ENCODE measurements around the gene KIF4A.

Gene KIF4A

DNA sequence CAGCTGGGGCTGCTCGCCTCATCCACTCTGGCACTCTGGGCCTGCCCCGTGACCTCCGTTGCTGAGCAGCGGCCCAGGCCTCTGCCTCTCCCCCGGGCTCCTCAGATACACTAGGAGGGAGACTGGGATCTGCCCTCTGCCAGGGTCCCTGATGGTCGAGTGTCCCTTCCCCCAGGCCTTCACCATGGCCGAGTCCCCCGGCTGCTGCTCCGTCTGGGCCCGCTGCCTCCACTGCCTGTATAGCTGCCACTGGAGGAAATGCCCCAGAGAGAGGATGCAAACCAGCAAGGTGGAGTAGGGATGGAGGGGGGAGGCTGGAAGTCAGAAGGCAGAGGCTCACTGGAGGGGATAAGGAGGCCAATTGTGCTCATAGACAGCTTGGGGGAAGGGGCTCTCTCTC lies 134.9 kb downstream of the KIF4A start:
- TF ChIP-seq, protein P1, sequence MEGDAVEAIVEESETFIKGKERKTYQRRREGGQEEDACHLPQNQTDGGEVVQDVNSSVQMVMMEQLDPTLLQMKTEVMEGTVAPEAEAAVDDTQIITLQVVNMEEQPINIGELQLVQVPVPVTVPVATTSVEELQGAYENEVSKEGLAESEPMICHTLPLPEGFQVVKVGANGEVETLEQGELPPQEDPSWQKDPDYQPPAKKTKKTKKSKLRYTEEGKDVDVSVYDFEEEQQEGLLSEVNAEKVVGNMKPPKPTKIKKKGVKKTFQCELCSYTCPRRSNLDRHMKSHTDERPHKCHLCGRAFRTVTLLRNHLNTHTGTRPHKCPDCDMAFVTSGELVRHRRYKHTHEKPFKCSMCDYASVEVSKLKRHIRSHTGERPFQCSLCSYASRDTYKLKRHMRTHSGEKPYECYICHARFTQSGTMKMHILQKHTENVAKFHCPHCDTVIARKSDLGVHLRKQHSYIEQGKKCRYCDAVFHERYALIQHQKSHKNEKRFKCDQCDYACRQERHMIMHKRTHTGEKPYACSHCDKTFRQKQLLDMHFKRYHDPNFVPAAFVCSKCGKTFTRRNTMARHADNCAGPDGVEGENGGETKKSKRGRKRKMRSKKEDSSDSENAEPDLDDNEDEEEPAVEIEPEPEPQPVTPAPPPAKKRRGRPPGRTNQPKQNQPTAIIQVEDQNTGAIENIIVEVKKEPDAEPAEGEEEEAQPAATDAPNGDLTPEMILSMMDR (IDR thresholded peaks at IDR 0.05; ENCODE audit: low read length, missing control alignments), result no peak
- H3K4me3 ChIP-seq (replicated peaks; ENCODE audit: low read depth, low read length), result no peak overlapping the region
- DNase-seq (ENCODE audit: low read depth), result no peak

- no peak overlapping the region for H3K4me3 ChIP-seq (replicated peaks; ENCODE audit: low read depth, low read length)
- TF ChIP-seq, protein P1 (IDR thresholded peaks at IDR 0.05; ENCODE audit: low read length, missing control alignments), result no peak
- no peak for DNase-seq (ENCODE audit: low read depth)
Measured at GRCh38 chrX:70426286-70427278, 136.7 kb downstream of the KIF4A start.

GRCh38 chrX:70427365-70427764 lies 137.5 kb downstream of the KIF4A start:
- TF ChIP-seq, protein P1 (IDR thresholded peaks at IDR 0.05; ENCODE audit: low read length, missing control alignments), result no peak
- DNase-seq (ENCODE audit: low read depth), result no peak
- H3K4me3 ChIP-seq (replicated peaks; ENCODE audit: low read depth, low read length), result no peak overlapping the region

DNA sequence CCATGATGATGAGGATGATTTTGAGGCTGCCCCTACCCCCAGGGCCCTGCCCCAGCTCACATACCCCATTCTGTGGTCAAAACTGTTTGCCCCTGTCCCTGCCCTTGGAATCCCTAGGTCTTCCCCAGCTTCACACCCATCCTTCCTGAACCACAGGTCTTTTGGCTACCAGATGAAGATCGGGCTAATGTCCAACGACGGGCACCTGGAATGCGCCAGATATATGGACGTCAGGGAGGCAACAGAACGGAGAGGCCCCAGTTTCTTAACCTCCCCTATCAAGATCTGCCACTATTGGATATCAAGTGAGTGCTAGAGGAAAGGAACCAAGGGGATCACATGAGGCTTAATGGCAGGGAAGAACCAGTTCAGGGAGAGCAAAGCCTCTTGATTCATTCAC lies 139.9 kb downstream of the KIF4A start:
- TF ChIP-seq, protein P1 (IDR thresholded peaks at IDR 0.05; ENCODE audit: low read length, missing control alignments), result no peak
- DNase-seq (ENCODE audit: low read depth), result no peak
- no peak overlapping the region for H3K4me3 ChIP-seq (replicated peaks; ENCODE audit: low read depth, low read length)

- DNase-seq (ENCODE audit: low read depth), result no peak
- H3K4me3 ChIP-seq (replicated peaks; ENCODE audit: low read depth, low read length), result peak overlapping the region; percentile 77
- TF ChIP-seq, protein P1 (IDR thresholded peaks at IDR 0.05; ENCODE audit: low read length, missing control alignments), result no peak
Measured at GRCh38 chrX:70432936-70433847, 143.3 kb downstream of the KIF4A start.

- TF ChIP-seq, protein P1 (IDR thresholded peaks at IDR 0.05; ENCODE audit: low read length, missing control alignments), result peak; percentile 56
- DNase-seq (ENCODE audit: low read depth), result peak; percentile 53
- peak overlapping the region; percentile 77 for H3K4me3 ChIP-seq (replicated peaks; ENCODE audit: low read depth, low read length)
Measured at GRCh38 chrX:70433848-70434351, 144.0 kb downstream of the KIF4A start.
